CD4-positive, alpha-beta T cell treated with Interleukin-21 for 1 hour (primary cell): ENCODE results near the gene PAX7.

Experiments used
- DNase-seq: peaks from one replicate; pipeline ENCODE4 v3.0.0-alpha.2; 2020

Gene PAX7

GRCh38 chr1:18769140-18769539, 138.5 kb downstream of the PAX7 start:
- DNase-seq: no peak

- no peak for DNase-seq
Measured at GRCh38 chr1:18770799-18771198, 140.2 kb downstream of the PAX7 start.

GRCh38 chr1:18773753-18774152, 143.1 kb downstream of the PAX7 start:
- DNase-seq: no peak

GRCh38 chr1:18775341-18775740, 144.7 kb downstream of the PAX7 start:
- DNase-seq: no peak

GRCh38 chr1:18776777-18777176, 146.1 kb downstream of the PAX7 start:
- DNase-seq: no peak

- DNase-seq: no peak
Measured at GRCh38 chr1:18778437-18778836, 147.8 kb downstream of the PAX7 start.

- no peak for DNase-seq
Measured at GRCh38 chr1:18781031-18781430, 150.4 kb downstream of the PAX7 start.

GRCh38 chr1:18783705-18784481, 153.2 kb downstream of the PAX7 start:
- DNase-seq: no peak

GRCh38 chr1:18784482-18784831, 153.8 kb downstream of the PAX7 start:
- no peak for DNase-seq

- no peak for DNase-seq
Measured at GRCh38 chr1:18786149-18786548, 155.5 kb downstream of the PAX7 start.

GRCh38 chr1:18787825-18788385, 157.3 kb downstream of the PAX7 start:
- no peak for DNase-seq

GRCh38 chr1:18789246-18789645, 158.6 kb downstream of the PAX7 start:
- no peak for DNase-seq

- no peak for DNase-seq
Measured at GRCh38 chr1:18792747-18793146, 162.1 kb downstream of the PAX7 start.

- DNase-seq: no peak
Measured at GRCh38 chr1:18793164-18793563, 162.5 kb downstream of the PAX7 start.

GRCh38 chr1:18794051-18794450, 163.4 kb downstream of the PAX7 start:
- DNase-seq: no peak

GRCh38 chr1:18794561-18794960, 163.9 kb downstream of the PAX7 start:
- no peak for DNase-seq

- no peak for DNase-seq
Measured at GRCh38 chr1:18795002-18795689, 164.5 kb downstream of the PAX7 start.

GRCh38 chr1:18796950-18797349, 166.3 kb downstream of the PAX7 start:
- DNase-seq: no peak
